ENCODE measurements around the gene PDIA5. TPM values are rescaled to one million over a fixed set of nuclear protein-coding genes. Genes with fewer than 3 reads are reported as not detected.

Gene PDIA5
- total and polyA plus RNA-seq, 4 donors: 36.8 to 94.6 (median 63.3) TPM

- Histone ChIP-seq H3K27me3 (ENCODE audit: control insufficient read depth in 4 of 4, insufficient read depth in 4 of 4, low read length in 3 of 4) (no peaks in the 10 kb centered on the region), H3K4me1 (ENCODE audit: control insufficient read depth in 4 of 4, insufficient read depth in 4 of 4, low read length in 3 of 4) (peaks cover 0 to 6% (median 5%) of the 10 kb centered on the region in 4 donors), H3K27ac (ENCODE audit: low read depth in 1 of 2, low read length in 2 of 2) (no peak overlapping the region), H3K4me3 (ENCODE audit: low read depth in 1 of 3, low read length in 3 of 3) (no peak overlapping the region), H3K9me3 (ENCODE audit: control insufficient read depth in 4 of 4, low read length in 3 of 4) (no peaks in the 10 kb centered on the region), H3K36me3 (ENCODE audit: control insufficient read depth in 4 of 4, insufficient read depth in 3 of 4, low read depth in 1 of 4, low read length in 3 of 4) (peaks cover 13 to 71% (median 54%) of the 10 kb centered on the region in 4 donors), H3K9ac (ENCODE audit: low read depth in 1 of 2, low read length in 2 of 2) (no peak overlapping the region)
- no peak for TF ChIP-seq HNF4A (conservative IDR thresholded peaks at IDR 0.05)
- no peak for TF ChIP-seq NR2F2 (IDR thresholded peaks at IDR 0.05)
- TF ChIP-seq TAF1 (conservative IDR thresholded peaks at IDR 0.05): no peak
- no peak for TF ChIP-seq SP1 (IDR thresholded peaks at IDR 0.05)
- no peak for TF ChIP-seq CTCF (IDR thresholded peaks at IDR 0.05; ENCODE audit: low read depth, low read length, missing input control)
- no peak for TF ChIP-seq RAD21 (IDR thresholded peaks at IDR 0.05)
- TF ChIP-seq REST (IDR thresholded peaks at IDR 0.05): no peak
- no peak for TF ChIP-seq FOXA2 (IDR thresholded peaks at IDR 0.05)
- TF ChIP-seq RXRA (IDR thresholded peaks at IDR 0.05): no peak
- no peak for TF ChIP-seq ZBTB33 (IDR thresholded peaks at IDR 0.05)
- TF ChIP-seq MAX (IDR thresholded peaks at IDR 0.05): no peak
- TF ChIP-seq FOXA1 (IDR thresholded peaks at IDR 0.05): no peak
- TF ChIP-seq YY1 (IDR thresholded peaks at IDR 0.05): no peak
- TF ChIP-seq EGR1 (IDR thresholded peaks at IDR 0.05; ENCODE audit: low read depth in 2 of 2): no peak
- no peak for DNase-seq (ENCODE audit: low spot score)
- 95% methylated on average over 4 of the region's 4 CpGs for WGBS
These were observed 96.3 kb downstream of the PDIA5 start for GRCh38 chr3:123163141-123163540.

- no peak for DNase-seq (ENCODE audit: low spot score)
- H3K9ac ChIP-seq (ENCODE audit: low read depth in 1 of 2, low read length in 2 of 2): no peak overlapping the region
- H3K27me3 ChIP-seq (ENCODE audit: control insufficient read depth in 4 of 4, insufficient read depth in 4 of 4, low read length in 3 of 4): no peaks in the 10 kb centered on the region
- H3K27ac ChIP-seq (ENCODE audit: low read depth in 1 of 2, low read length in 2 of 2): no peak overlapping the region
- peaks cover 0 to 10% (median 8%) of the 10 kb centered on the region in 4 donors for H3K4me1 ChIP-seq (ENCODE audit: control insufficient read depth in 4 of 4, insufficient read depth in 4 of 4, low read length in 3 of 4)
- no peak for TF ChIP-seq GABPA (IDR thresholded peaks at IDR 0.05 in 1 of 2, conservative IDR thresholded peaks at IDR 0.05 in 1 of 2)
- no peak for TF ChIP-seq YY1 (IDR thresholded peaks at IDR 0.05)
- TF ChIP-seq RAD21 (IDR thresholded peaks at IDR 0.05): no peak
- TF ChIP-seq ZBTB33 (IDR thresholded peaks at IDR 0.05): no peak
- TF ChIP-seq FOXA2 (IDR thresholded peaks at IDR 0.05): no peak
- no peak for TF ChIP-seq MAX (IDR thresholded peaks at IDR 0.05)
- TF ChIP-seq ATF3 (IDR thresholded peaks at IDR 0.05): no peak
- TF ChIP-seq TAF1 (conservative IDR thresholded peaks at IDR 0.05): no peak
- no peak for TF ChIP-seq JUND (IDR thresholded peaks at IDR 0.05)
- no peak for TF ChIP-seq RXRA (IDR thresholded peaks at IDR 0.05)
- no peaks in the 10 kb centered on the region for H3K9me3 ChIP-seq (ENCODE audit: control insufficient read depth in 4 of 4, low read length in 3 of 4)
- peaks cover 11 to 58% (median 49%) of the 10 kb centered on the region in 4 donors for H3K36me3 ChIP-seq (ENCODE audit: control insufficient read depth in 4 of 4, insufficient read depth in 3 of 4, low read depth in 1 of 4, low read length in 3 of 4)
- 95% methylated on average over 1 of the region's 1 CpG for WGBS
- H3K4me3 ChIP-seq (ENCODE audit: low read depth in 1 of 3, low read length in 3 of 3): no peak overlapping the region
These were observed 98.3 kb downstream of the PDIA5 start for GRCh38 chr3:123165163-123165562.
